GM19324 (cell line): ENCODE data around the gene TMEM117.

ENCODE experiments used
- ATAC-seq: cut with Tn5 transposase; IDR thresholded peaks from one replicate; pipeline ENCODE4 v1.9.1; 2021; ENCODE audit warnings: mild to moderate bottlenecking, moderate library complexity; ENCODE audit not compliant: unreplicated experiment, low FRiP score

Gene TMEM117

DNA sequence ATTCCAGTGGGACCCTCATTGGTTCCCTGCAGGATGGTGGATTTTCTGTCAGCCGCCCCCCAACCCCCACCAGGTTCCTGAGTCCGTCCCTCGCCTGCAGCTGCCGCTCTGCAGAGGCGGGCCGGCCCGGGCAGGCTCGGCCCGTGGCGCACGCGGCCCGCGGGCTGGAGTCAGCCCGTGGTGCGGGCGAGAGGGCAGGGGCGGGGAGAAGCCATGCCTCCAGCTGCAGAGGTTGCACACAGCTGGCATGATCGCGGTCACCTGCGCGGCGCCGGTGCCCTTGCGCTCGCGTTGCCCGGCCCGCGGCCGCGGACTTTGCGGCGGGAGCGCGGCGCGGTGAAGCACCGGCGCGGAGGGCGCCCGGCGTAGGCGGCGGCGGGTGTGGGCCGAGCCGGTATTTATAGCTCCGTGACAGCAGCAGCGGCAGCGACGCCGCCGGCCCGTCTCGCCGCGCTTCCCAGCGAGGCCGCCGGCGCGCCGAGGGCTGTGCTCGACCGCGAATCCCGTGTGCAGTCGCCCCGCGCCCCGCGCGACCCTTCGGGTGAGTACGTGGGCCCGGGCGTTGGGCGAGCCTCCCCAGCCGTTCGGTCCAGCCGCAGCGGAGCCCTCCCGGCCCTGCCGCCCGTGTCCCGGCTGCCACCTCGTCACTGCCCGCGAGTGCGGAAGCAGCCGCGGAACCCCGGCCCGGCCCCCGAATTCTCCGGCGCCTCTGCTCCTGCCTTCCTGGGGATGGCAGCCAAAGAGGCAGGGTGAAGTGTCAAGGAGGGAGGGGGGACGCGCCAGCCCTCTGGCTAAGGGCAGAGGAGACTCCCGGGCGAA is at the start of gene TMEM117:
TMEM117 (plus strand) TSS at position 426 of the 819 bp plus-strand sequence.
- peak; percentile 86 for ATAC-seq

DNA sequence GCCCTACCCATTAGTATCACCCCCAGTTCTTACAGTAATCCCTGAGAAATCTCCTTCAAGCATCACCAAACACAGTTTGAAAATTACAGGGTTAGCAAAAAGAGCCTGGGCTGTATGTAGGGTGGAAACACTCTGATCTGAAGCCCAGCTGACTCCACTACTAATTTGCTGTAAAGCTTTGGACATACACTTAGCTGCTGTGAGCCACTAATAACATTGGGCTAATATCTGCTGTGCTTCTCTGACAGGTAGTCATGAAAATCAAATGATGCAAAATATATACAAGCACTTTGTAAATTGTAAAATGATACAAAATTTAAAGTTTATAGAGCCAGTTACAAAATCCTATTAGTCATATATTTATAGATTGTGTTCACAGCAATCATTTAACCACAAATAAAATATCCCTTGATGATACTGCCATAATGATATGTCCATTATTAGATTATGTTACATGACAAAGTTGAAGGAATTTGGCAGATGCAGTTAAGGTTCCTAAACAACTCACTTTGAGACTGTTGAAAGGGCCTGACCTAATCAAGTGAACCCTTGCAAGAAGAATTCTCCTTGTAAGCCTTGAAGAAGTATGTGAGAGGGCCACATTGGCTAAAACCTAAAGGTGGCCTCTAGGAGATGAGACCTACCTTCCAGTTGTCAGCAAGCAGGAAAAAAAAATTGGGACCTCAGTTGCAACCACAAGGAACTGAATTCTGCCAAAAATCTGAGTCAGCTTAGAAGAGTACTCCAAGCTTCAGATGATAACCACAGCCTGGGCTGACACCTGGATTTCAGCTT is 48.8 kb upstream of the TMEM117 start:
- ATAC-seq: no peak

DNA sequence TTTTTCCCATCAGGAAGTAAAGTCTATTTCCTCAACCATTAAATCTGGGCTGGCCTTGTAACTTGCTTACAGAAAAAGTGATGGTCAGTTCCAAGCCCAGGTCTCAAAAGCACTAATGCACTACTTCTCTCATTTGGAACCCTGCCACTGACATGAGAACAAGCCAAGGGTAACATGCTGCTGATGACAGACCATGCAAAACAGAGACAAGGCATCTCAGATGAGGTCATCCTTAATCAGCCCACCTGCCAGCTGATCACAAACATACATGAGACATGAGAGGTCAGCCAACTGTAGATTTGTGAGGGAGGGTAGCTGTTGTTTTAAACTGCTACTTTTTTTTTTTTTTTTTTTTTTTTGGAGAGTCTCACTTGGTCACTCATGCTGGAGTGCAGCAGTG is 45.9 kb upstream of the TMEM117 start:
- no peak for ATAC-seq

DNA sequence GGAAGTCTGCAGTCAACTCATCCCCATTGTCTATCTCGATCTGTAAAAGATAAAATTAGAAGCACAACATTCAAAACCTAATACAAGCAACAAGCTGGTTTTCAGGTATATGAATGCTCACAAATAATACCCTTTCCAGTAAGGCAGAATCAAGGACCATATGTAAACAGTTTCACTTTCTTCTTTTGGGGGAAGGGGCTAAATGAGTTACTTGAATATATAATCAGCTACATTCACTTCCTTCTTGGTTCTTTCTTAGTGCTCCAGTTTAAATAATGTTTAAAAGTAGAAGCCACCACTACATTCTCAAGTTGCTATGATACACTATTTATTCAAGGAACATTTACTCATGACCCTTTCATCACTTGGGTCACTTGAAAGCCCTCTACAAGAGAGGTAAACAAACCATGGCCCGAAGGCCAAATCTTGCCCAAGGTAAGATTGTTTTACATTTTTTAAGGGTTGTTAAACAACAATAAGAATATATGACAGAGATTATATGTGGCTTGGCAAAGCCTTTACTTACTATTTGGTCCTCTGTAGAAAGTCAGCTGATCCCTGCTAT is 40.1 kb upstream of the TMEM117 start:
- no peak for ATAC-seq

DNA sequence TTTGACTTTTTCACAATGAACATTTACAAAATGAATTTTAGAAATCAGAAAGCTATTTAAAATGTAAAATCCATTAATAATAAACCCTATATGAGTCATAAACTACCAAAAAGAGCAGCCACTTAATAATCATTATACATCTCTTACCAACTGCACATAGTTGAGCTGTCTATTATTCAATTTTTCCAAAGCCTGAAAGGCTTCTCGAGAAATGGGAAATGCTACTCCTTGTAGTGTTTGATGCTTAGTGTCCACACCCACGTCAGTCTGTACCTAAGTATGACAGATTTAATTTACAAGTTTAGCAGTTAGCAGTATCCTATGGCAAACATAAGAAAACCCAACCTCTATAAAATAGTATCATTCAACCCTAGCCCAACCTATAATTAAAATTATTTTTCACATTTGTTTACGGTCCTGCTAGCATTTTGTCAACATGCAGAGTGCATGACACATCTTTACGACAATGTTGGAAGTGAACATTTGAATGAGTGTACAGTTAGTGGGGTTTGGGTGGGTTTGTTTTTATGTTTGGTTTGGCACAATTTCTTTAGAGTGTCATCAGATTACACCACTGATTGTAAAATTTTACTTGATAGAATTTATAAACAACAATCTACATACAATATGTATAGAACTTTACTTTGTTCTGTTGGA is 38.2 kb upstream of the TMEM117 start:
- no peak for ATAC-seq

DNA sequence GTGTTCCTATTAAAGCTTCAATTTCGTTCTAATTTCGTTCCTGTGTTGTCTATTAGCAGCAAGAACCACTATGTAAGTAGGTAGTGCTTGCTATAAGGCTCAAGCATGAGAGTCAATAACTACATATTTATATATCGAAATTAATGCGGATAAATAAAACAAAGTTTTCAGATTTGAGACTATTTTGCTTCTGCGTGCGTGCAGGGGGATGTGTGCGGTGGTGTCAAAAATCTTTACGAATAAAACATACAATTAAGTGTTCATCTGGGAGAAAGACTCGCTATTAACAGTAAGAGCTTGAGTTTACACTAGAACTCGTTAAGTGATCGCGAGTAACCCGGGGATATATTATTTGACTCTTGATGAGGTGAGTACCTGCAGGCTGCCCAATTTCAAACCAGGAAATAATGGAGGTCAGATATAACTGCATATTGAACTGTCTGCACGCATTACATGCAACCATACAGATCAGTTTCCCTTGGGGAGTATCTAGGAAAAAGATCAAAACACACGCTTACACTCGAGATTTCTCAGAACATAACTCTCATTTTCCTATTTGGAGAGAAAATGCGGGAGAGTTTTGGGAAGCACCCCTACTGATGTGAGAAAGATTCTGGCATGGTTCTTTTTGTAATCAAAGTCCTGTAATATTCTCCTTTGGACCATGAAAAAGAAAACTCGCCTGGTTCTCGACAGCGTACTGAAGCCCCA is 30.6 kb upstream of the TMEM117 start:
- ATAC-seq: no peak

DNA sequence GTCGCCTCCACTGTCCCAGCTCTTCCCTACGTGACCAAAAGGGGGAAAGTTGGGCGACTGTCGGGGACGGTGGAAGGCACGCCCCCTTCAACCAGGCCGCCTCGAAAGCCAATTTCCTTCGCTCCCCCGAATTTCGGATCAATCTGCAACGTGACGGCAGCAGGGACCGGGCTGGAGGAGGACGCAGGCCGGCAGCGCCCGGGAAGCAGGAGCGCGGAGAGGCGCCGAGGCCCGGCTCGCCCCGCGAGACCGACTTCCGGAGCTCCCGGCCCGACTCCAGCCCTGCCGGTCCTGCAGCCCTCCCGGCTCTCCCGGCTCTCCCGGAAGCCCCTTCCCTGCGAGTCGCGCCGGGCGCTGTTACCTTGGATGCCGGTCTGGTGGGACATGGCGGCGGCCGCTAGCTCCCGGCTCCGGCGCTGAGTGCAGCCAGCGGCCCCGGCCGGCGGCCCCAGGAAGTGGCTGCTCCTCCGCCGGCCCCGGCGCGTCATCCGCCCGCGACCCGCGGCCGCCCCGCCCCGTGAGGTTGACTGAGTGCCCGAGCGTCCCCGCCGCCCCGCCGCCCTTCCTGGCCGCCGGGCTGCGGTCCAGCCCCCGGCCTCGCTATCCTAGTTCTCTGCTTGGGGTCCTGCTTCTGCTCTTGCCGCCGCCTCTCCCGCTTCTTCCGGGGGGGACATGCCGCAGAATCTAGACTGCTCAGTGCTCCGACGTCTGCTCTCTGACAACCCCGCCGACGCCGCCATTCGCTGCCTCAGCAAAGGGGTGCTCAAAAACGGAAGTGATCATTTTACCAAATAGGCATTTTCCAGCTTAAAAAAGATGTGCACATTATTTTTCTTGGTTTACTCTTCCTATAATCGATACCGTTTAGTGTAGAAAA is 29.8 kb upstream of the TMEM117 start, which contains the start of gene TWF1:
TWF1 (minus strand) TSS at position 458 of the 877 bp plus-strand sequence; CDS start at position 386, 72 bp downstream.
- ATAC-seq: peak; percentile 97

DNA sequence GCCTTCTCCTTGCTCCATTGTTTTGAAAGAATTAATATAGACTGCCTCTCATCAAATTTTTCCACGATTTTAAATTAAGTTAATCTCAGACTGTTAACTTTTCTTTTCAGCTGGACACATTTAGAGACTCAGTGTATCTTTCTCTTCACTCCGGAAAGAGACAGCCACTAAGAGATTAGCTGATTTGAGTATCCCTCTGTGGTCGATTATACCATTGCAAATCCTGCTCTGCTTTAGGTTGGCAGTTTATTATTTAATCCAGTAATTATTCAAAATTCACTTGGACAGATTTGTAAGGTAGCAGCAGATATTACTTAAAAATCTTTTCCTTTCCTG is 29.2 kb upstream of the TMEM117 start:
- ATAC-seq: no peak

DNA sequence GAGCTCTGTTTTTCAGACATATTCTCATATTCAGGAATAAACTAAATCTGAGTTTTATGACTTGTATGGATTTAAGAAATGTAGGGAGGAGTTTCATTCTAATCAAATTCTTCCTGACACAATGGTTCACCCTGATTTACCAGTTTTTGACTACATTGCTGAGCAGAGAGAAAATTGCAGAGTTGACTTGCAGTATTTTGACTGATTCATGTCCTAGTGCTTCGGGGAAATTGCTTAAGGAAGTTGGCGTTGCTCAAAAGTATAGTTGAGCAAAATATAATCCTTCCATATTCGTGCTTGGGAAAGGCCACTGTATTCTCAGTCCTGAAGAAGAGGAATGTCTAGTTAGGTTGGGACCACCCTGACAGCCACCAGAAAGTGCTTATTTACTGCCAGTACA is 28.5 kb upstream of the TMEM117 start:
- no peak for ATAC-seq

DNA sequence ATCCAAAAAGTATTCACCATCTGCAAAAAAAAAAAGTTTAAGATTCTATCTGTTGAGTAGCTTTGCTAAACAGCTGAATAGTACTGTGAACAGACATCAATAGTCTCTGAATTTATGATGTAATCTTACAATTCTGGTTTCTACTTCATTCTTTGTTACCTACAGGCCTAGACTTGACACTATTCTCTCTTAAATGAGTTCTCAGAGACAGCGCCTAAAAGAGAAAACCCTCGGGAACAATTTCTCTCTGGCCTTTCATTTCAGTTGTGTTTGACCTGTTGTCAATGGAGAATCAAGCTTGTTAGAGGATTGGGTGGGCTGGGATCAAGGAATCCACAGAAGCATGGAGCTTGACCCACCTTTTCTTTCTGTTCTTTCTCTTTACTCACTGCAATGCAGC is 23.8 kb upstream of the TMEM117 start:
- ATAC-seq: no peak

DNA sequence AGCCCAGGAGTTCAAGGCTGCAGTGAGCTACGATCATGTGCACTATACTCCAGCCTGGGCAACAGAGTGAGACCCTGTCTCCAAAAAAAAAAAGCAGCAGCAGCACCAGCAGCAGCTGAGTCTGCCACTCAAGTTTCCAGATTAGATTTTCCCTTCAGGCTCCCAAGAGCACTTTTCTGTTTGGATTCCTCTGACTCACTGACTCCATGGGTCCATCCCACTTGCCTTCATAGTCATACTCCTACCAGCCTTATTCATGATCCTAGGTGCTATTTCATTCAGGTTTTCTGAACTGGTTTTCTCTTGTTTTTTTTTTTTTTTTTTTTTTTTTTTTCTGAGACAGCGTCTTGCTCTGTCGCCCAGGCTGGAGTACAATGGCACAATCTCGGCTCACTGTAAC is 23.0 kb upstream of the TMEM117 start:
- ATAC-seq: no peak

DNA sequence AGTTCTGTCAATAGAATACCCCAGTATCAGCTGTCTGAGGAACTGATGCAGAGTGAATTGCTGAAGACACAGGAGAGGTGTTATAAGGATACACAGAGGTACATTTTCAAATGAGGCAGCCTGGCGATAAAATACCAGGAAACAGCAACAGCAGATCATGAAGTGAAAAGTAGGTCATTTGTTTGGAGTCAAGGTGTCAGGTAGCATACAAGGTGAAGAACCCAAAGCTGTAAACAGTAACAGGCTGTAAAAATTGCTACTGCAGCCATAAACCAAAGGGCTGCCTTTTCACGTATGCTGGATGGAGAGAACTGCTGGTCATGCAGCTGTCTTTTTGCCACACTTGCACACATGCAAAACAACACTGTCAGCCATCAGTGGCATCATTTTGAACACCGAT is 20.5 kb upstream of the TMEM117 start:
- no peak for ATAC-seq

DNA sequence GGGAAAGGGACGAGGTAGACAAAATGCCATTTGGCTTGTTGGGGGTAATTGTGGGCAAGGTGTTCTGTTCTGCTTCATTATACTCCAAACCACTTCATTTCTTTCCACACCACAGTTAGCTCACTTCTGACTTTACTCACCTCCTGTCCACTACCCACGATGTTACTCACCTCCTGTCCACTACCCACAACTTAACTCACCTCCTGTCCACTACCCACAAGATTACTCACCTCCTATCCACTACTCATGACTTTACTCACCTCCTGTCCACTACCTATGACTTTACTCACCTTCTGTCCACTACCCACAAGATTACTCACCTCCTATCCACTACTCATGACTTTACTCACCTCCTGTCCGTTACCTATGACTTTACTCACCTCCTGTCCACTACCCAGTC is 19.7 kb upstream of the TMEM117 start:
- ATAC-seq: no peak

DNA sequence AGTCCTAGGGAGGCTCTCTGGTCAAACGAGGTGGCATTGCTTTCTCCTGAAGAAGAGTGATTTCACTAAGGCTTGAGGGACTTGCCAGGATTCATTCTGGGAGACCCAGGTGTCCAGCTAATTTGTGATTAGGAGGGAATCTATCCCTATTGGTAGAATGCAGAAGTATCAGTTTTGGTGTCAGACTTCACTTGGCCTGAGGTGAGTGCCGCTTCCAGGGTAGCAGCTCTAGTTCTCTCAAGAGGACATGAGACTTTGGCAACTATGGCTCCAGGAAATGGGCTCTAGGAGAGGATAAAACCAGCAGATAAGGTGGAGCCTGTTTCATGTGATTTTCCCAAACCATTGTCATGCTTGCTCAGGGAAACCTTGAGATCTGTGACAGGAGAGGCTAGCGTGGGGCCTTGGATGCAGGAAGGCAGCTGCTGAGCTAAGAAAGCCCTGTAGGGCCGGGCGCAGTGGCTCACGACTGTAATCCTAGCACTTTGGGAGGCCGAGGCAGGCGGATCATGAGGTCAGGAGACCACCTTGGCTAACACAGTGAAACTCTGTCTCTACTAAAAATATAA is 11.6 kb upstream of the TMEM117 start:
- ATAC-seq: no peak

DNA sequence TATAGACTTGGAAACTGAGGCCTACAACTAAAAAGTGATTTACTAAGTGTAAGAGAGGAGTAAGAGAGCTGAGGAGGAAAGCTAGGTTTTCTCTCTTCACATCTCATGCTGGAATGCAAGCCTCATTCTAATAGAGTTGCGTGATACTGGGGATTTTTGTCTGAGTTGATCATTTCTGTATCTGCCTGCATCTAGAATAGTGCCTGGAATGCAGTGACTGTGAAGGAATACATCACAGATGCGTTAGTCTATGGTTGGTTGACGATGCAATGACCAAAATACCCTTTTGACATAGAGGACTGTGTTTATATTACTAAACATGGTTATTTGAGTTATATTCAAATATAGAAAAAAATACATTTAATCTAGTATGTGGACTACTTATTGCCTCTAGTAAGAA is 9.2 kb upstream of the TMEM117 start:
- no peak for ATAC-seq

DNA sequence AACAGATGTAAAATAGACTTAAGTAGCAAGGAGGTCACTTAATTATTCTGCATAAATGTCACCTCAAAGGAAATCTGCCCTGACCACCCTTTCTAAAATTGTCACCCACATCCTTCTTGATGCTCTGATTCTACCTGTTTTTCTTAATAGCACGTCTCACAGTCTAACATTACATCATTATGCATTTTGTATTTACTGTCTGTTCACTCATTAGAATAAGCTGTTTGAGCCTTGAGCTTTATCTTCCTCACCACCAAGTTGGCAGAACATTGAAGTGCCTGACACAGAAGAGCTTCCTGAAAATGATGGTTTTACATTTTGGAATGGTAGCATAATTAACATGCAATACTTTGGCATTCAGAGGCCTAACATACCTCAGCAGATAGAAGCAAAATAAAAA is 8.8 kb upstream of the TMEM117 start:
- no peak for ATAC-seq

DNA sequence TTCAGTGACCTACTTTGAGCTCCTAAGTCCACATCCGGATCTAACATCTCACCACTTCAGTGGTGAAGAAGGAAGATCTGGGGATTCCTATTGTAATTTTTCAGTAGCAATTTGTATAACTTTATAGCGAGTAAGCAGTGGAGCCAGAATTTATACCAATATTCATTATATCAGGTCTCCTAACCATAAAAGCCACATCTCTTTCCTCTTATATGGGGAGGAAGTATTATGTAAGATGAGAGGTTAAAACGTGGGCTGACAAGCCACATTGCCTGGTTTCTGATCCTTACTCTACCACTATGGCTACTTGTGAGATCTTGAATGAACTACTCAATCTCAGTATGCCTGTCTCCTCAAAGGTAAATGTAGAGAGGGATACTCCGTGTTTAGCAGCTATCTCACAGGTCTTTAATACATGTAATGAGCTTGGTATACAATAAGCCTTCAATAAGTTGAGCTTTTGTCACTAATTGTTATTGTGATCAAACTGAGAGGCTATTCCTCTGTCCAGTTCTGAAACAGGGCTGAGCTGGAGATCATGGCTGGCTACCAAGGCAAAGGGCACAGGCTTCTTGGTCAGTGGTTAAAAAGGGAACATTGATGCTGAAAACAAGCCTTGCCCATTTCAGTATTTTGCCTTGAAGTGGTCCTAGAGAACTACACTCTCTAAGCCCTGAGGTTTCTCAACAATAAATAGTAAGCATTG is 3.3 kb upstream of the TMEM117 start:
- ATAC-seq: no peak

DNA sequence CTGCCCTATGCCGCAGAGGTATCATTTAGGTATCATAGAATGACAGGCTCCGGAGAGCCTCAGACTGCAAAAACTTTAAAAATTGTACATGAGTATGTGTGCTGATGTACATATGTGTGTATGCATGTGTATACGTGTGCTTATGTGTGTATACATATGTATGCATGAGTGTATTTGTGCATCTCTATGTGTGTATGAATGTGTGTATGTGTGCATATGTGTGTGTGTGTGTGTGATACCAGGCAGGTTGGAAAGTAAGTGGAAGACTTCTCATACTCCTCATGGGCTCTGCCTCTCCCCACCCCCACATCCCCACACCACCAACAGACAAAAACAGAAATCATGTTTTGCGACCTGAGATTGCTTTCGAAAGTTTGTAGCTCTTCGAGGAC is 621 bp upstream of the TMEM117 start:
- ATAC-seq: peak; percentile 0
